SK-N-SH treated with all-trans-retinoic acid at 6 μM for 48 hours (cell line): ENCODE data around the gene MST1.

ENCODE experiments used
- ATAC-seq: fragments of 200-7000 bp; cut with Tn5 transposase; 3 replicates; pipeline ENCODE4 v1.9.1; 2020; ENCODE audit warnings: mild to moderate bottlenecking, moderate library complexity
- ARNTL ChIP-seq: fragments of 450-650 bp; formaldehyde crosslinking; IDR thresholded peaks from 2 replicates; pipeline ENCODE4 v1.5.0; 2020; ENCODE audit warnings: low read depth, mild to moderate bottlenecking, moderate library complexity, borderline replicate concordance
- BACH2 ChIP-seq: fragments of 250-450 bp; sonication (Bioruptor Pico); IDR thresholded peaks from 2 replicates; pipeline ENCODE4 v1.9.0; 2021; ENCODE audit warnings: mild to moderate bottlenecking, borderline replicate concordance
- CREB5 ChIP-seq: fragments of 250-450 bp; sonication (Bioruptor Pico); IDR thresholded peaks from 2 replicates; pipeline ENCODE4 v1.5.1; 2020; ENCODE audit warnings: low read depth, mild to moderate bottlenecking, moderate library complexity
- CSDC2 ChIP-seq: fragments of 250-450 bp; sonication (Bioruptor Pico); IDR thresholded peaks from 2 replicates; pipeline ENCODE4 v1.5.0; 2020; ENCODE audit warnings: mild to moderate bottlenecking, moderate library complexity
- CSRNP3 ChIP-seq: fragments of 250-450 bp; sonication (Bioruptor Pico); IDR thresholded peaks from 2 replicates; pipeline ENCODE4 v1.5.1; 2021; ENCODE audit warnings: mild to moderate bottlenecking, moderate library complexity
- ESRRG ChIP-seq: fragments of 250-450 bp; sonication (Bioruptor Pico); IDR thresholded peaks from 2 replicates; pipeline ENCODE4 v1.6.1; 2021; ENCODE audit warnings: mild to moderate bottlenecking
- GLIS3 ChIP-seq: fragments of 250-450 bp; sonication (Bioruptor Pico); IDR thresholded peaks from 2 replicates; pipeline ENCODE4 v1.5.0; 2020; ENCODE audit warnings: mild to moderate bottlenecking, moderate library complexity
- ISL1 ChIP-seq: fragments of 250-450 bp; sonication (Bioruptor Pico); IDR thresholded peaks from 2 replicates; pipeline ENCODE4 v2.1.2; 2022; ENCODE audit warnings: mild to moderate bottlenecking, moderate library complexity
- OSR1 ChIP-seq: fragments of 250-450 bp; sonication (Bioruptor Pico); IDR thresholded peaks from 2 replicates; pipeline ENCODE4 v1.8.0; 2022; ENCODE audit warnings: moderate library complexity, mild to moderate bottlenecking, inconsistent platforms
- POU6F1 ChIP-seq: fragments of 250-450 bp; sonication (Bioruptor Pico); IDR thresholded peaks from 2 replicates; pipeline ENCODE4 v1.8.0; 2021; ENCODE audit warnings: low read depth, mild to moderate bottlenecking, moderate library complexity, borderline replicate concordance
- PPARA ChIP-seq: fragments of 250-450 bp; sonication (Bioruptor Pico); IDR thresholded peaks from 2 replicates; pipeline ENCODE4 v1.5.0; 2020; ENCODE audit warnings: mild to moderate bottlenecking, borderline replicate concordance
- SNAI2 ChIP-seq: fragments of 250-450 bp; sonication (Bioruptor Pico); IDR thresholded peaks from 2 replicates; pipeline ENCODE4 v1.5.0; 2020; ENCODE audit warnings: mild to moderate bottlenecking, moderate library complexity
- TCF4 ChIP-seq: fragments of 250-450 bp; sonication (Bioruptor Pico); IDR thresholded peaks from 2 replicates; pipeline ENCODE4 v1.8.0; 2021; ENCODE audit warnings: mild to moderate bottlenecking, moderate library complexity, borderline replicate concordance
- TOX ChIP-seq: fragments of 250-450 bp; sonication (Bioruptor Pico); IDR thresholded peaks from 2 replicates; pipeline ENCODE4 v1.8.0; 2021; ENCODE audit warnings: mild to moderate bottlenecking, moderate library complexity, borderline replicate concordance
- TSHZ2 ChIP-seq: fragments of 250-450 bp; sonication (Bioruptor Pico); IDR thresholded peaks from 2 replicates; pipeline ENCODE4 v1.5.0; 2020; ENCODE audit warnings: mild to moderate bottlenecking, moderate library complexity
- ZC3H10 ChIP-seq: fragments of 250-450 bp; sonication (Bioruptor Pico); IDR thresholded peaks from 2 replicates; pipeline ENCODE4 v1.5.1; 2021; ENCODE audit warnings: mild to moderate bottlenecking, moderate library complexity
- ZFP3 ChIP-seq: fragments of 250-450 bp; sonication (Bioruptor Pico); IDR thresholded peaks from 2 replicates; pipeline ENCODE4 v1.5.0; 2020; ENCODE audit warnings: mild to moderate bottlenecking, moderate library complexity
- ZFP30 ChIP-seq: fragments of 450-650 bp; formaldehyde crosslinking; IDR thresholded peaks from 2 replicates; pipeline ENCODE4 v1.5.0; 2022; ENCODE audit warnings: mild to moderate bottlenecking, moderate library complexity
- ZNF70 ChIP-seq: fragments of 450-650 bp; formaldehyde crosslinking; IDR thresholded peaks from 2 replicates; pipeline ENCODE4 v1.5.0; 2020; ENCODE audit warnings: mild to moderate bottlenecking, moderate library complexity
- ZNF8 ChIP-seq: fragments of 450-650 bp; formaldehyde crosslinking; IDR thresholded peaks from 2 replicates; pipeline ENCODE4 v1.5.0; 2020; ENCODE audit warnings: mild to moderate bottlenecking, moderate library complexity

The MST1 gene

GRCh38 chr3:49657208-49657915 is 31.9 kb downstream of the MST1 start:
- no peak for TF ChIP-seq ZFP30 (CRISPR knock-in tag)
- TF ChIP-seq ZC3H10 (CRISPR knock-in tag): no peak
- TF ChIP-seq OSR1: no peak
- no peak for TF ChIP-seq PPARA (CRISPR knock-in tag)
- TF ChIP-seq POU6F1: no peak
- no peak for TF ChIP-seq TOX (CRISPR knock-in tag)
- no peak for ATAC-seq

- TF ChIP-seq ARNTL (CRISPR knock-in tag) (no peak), PPARA (CRISPR knock-in tag) (no peak), ZC3H10 (CRISPR knock-in tag) (no peak), TSHZ2 (CRISPR knock-in tag) (no peak), CSRNP3 (CRISPR knock-in tag) (no peak), CSDC2 (no peak), BACH2 (no peak), TCF4 (CRISPR knock-in tag) (no peak), ISL1 (CRISPR knock-in tag) (no peak), ZNF70 (CRISPR knock-in tag) (no peak), CREB5 (CRISPR knock-in tag) (no peak), ZFP3 (CRISPR knock-in tag) (no peak), GLIS3 (CRISPR knock-in tag) (no peak)
- TF ChIP-seq, all 23 proteins: peak for 0
- ATAC-seq: no peak
Observed at GRCh38 chr3:49656541-49657112, 32.6 kb downstream of the MST1 start.

GRCh38 chr3:49655731-49656285 is 33.5 kb downstream of the MST1 start:
- TF ChIP-seq OSR1 (no peak), ESRRG (no peak), PPARA (CRISPR knock-in tag) (no peak), ARNTL (CRISPR knock-in tag) (no peak), ZFP3 (CRISPR knock-in tag) (no peak), SNAI2 (CRISPR knock-in tag) (no peak), BACH2 (no peak), CSDC2 (no peak), ISL1 (CRISPR knock-in tag) (no peak), CREB5 (CRISPR knock-in tag) (no peak), POU6F1 (no peak), ZNF8 (CRISPR knock-in tag) (no peak), TSHZ2 (CRISPR knock-in tag) (no peak), ZNF70 (CRISPR knock-in tag) (no peak)
- ATAC-seq: no peak
